BE2C (cell line): Measurements from ENCODE around the gene ZFYVE28.

Source experiments
- DNase-seq: peaks from one replicate; pipeline ENCODE4 v3.0.0-alpha.2; 2020
- H3K27me3 ChIP-seq: fragments of 250-450 bp; sonication (Bioruptor Pico); 2 replicates; pipeline ENCODE4 v1.5.1; 2020; ENCODE audit warnings: mild to moderate bottlenecking
- H3K36me3 ChIP-seq: fragments of 250-450 bp; sonication (Bioruptor Pico); 2 replicates; pipeline ENCODE4 v1.5.1; 2020; ENCODE audit warnings: mild to moderate bottlenecking
- H3K4me1 ChIP-seq: fragments of 250-450 bp; sonication (Bioruptor Pico); 2 replicates; pipeline ENCODE4 v1.5.1; 2020
- H3K4me3 ChIP-seq: 2 replicates; pipeline ENCODE4 v1.5.1; 2011; ENCODE audit warnings: low read depth, low read length
- H3K9me3 ChIP-seq: fragments of 250-450 bp; sonication (Bioruptor Pico); 2 replicates; pipeline ENCODE4 v1.5.1; 2020
- TF ChIP-seq, protein P1 (sequence below): IDR thresholded peaks from 2 replicates; pipeline ENCODE4 v1.5.1; 2012; ENCODE audit warnings: mild to moderate bottlenecking, low read depth, low read length

Gene ZFYVE28

GRCh38 chr4:2412885-2413716 lies 5.3 kb downstream of the ZFYVE28 start:
- Histone ChIP-seq H3K9me3 (no peaks in the 10 kb centered on the region), H3K27me3 (peaks cover 24% of the 10 kb centered on the region), H3K4me3 (peak overlapping the region; percentile 39), H3K4me1 (no peaks in the 10 kb centered on the region; the same call in 1 of the 2 replicates), H3K36me3 (no peaks in the 10 kb centered on the region)
- peak; percentile 87 for DNase-seq
- TF ChIP-seq, protein P1, sequence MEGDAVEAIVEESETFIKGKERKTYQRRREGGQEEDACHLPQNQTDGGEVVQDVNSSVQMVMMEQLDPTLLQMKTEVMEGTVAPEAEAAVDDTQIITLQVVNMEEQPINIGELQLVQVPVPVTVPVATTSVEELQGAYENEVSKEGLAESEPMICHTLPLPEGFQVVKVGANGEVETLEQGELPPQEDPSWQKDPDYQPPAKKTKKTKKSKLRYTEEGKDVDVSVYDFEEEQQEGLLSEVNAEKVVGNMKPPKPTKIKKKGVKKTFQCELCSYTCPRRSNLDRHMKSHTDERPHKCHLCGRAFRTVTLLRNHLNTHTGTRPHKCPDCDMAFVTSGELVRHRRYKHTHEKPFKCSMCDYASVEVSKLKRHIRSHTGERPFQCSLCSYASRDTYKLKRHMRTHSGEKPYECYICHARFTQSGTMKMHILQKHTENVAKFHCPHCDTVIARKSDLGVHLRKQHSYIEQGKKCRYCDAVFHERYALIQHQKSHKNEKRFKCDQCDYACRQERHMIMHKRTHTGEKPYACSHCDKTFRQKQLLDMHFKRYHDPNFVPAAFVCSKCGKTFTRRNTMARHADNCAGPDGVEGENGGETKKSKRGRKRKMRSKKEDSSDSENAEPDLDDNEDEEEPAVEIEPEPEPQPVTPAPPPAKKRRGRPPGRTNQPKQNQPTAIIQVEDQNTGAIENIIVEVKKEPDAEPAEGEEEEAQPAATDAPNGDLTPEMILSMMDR, result peak; percentile 53

GRCh38 chr4:2412534-2412884 lies 5.9 kb downstream of the ZFYVE28 start:
- no peak for DNase-seq
- Histone ChIP-seq H3K4me1 (no peaks in the 10 kb centered on the region; the same call in 1 of the 2 replicates), H3K27me3 (peaks cover 18% of the 10 kb centered on the region), H3K36me3 (no peaks in the 10 kb centered on the region), H3K9me3 (no peaks in the 10 kb centered on the region), H3K4me3 (no peak overlapping the region; the same call in 1 of the 2 replicates)
- TF ChIP-seq, protein P1, result no peak

DNA sequence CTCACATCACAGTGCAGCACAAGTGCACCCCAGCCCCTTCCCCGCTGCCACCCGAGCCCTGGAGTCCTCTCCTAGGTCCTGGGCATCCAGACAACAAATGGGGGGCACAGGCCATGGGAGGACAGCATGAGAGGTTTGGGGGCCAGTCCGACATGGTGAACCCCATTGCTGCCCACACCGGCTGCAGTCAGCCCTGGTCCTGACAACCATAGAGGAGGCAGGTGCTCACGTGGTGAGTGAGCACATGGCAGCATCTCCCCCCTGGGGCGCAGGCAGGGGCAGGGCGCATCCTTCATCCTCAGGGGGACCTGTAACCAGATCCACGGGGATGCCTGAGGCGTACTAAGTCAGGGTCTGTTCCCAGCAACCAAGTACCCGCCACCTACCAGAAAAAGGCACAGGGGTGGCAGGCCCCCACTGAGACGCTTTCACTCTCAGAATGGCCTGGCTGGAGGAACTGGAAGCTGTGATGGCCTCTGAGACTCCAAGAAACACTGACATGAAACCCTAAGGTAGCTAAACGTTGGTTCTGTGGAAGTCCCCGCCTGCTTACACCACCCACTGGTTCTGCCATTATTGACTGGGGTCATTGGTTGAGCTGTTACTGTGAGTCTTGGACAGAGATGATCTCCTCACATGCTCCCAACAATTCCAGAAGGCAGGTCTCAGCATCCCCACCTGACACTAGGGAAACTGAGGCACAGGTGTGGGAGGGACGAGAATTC lies 6.5 kb downstream of the ZFYVE28 start:
- Histone ChIP-seq H3K4me3 (no peak overlapping the region), H3K27me3 (peaks cover 13% of the 10 kb centered on the region)
- no peak for DNase-seq

GRCh38 chr4:2409381-2409783 lies 9.1 kb downstream of the ZFYVE28 start:
- DNase-seq, result no peak
- TF ChIP-seq, protein P1, result no peak
- H3K4me3 ChIP-seq, result no peak overlapping the region
- no peaks in the 10 kb centered on the region; the same call in 1 of the 2 replicates for H3K4me1 ChIP-seq
- no peaks in the 10 kb centered on the region for H3K27me3 ChIP-seq
- H3K9me3 ChIP-seq, result no peaks in the 10 kb centered on the region
- no peaks in the 10 kb centered on the region for H3K36me3 ChIP-seq

More for the DNA sequence above, 6.5 kb downstream of the ZFYVE28 start:
- Histone ChIP-seq H3K4me1 (no peaks in the 10 kb centered on the region; the same call in 1 of the 2 replicates), H3K36me3 (no peaks in the 10 kb centered on the region), H3K9me3 (no peaks in the 10 kb centered on the region)
- TF ChIP-seq, protein P1, result no peak

- H3K9me3 ChIP-seq, result no peaks in the 10 kb centered on the region
These were observed 9.5 kb downstream of the ZFYVE28 start for GRCh38 chr4:2408976-2409375.

More at GRCh38 chr4:2408976-2409375, 9.5 kb downstream of the ZFYVE28 start:
- TF ChIP-seq, protein P1, result no peak
- Histone ChIP-seq H3K27me3 (no peaks in the 10 kb centered on the region), H3K36me3 (no peaks in the 10 kb centered on the region), H3K4me3 (no peak overlapping the region), H3K4me1 (no peaks in the 10 kb centered on the region; the same call in 1 of the 2 replicates)
- no peak for DNase-seq
